ENCODE measurements around the gene ZNF574.

ZNF574 gene

GRCh38 chr19:42095814-42096230, 19.9 kb downstream of the ZNF574 start:
- H3K27me3 ChIP-seq (ENCODE audit: insufficient read depth, poor library complexity, severe bottlenecking): no peaks in the 10 kb centered on the region
- H3K4me3 ChIP-seq (replicated peaks; ENCODE audit: insufficient read depth, low read length): no peak overlapping the region
- TF ChIP-seq CTCF (IDR thresholded peaks at IDR 0.05; ENCODE audit: insufficient read depth, low read length) (no peak), POLR2AphosphoS5 (IDR thresholded peaks at IDR 0.05; ENCODE audit: low read depth) (no peak), GABPA (IDR thresholded peaks at IDR 0.05; ENCODE audit: low read depth) (no peak), SPI1 (IDR thresholded peaks at IDR 0.05; ENCODE audit: borderline replicate concordance, low read depth) (no peak), REST (IDR thresholded peaks at IDR 0.05; ENCODE audit: insufficient replicate concordance, low read depth) (no peak)
- no peak overlapping the region for H3K27ac ChIP-seq (replicated peaks)
- no peak for DNase-seq (ENCODE audit: low read depth in 1 of 2, low spot score in 1 of 2)

- no peak overlapping the region for H3K27ac ChIP-seq (replicated peaks)
- DNase-seq (ENCODE audit: low read depth in 1 of 2, low spot score in 1 of 2): no peak
- no peak for TF ChIP-seq SPI1 (IDR thresholded peaks at IDR 0.05; ENCODE audit: borderline replicate concordance, low read depth)
- no peak for TF ChIP-seq CTCF (IDR thresholded peaks at IDR 0.05; ENCODE audit: insufficient read depth, low read length)
- no peak for TF ChIP-seq GABPA (IDR thresholded peaks at IDR 0.05; ENCODE audit: low read depth)
- TF ChIP-seq POLR2AphosphoS5 (IDR thresholded peaks at IDR 0.05; ENCODE audit: low read depth): no peak
- no peak for TF ChIP-seq REST (IDR thresholded peaks at IDR 0.05; ENCODE audit: insufficient replicate concordance, low read depth)
- H3K4me3 ChIP-seq (replicated peaks; ENCODE audit: insufficient read depth, low read length): no peak overlapping the region
- no peaks in the 10 kb centered on the region for H3K27me3 ChIP-seq (ENCODE audit: insufficient read depth, poor library complexity, severe bottlenecking)
Observed at GRCh38 chr19:42096255-42096837, 20.4 kb downstream of the ZNF574 start.

- TF ChIP-seq SPI1 (IDR thresholded peaks at IDR 0.05; ENCODE audit: borderline replicate concordance, low read depth) (no peak), CTCF (IDR thresholded peaks at IDR 0.05; ENCODE audit: insufficient read depth, low read length) (no peak), GABPA (IDR thresholded peaks at IDR 0.05; ENCODE audit: low read depth) (no peak)
- H3K4me3 ChIP-seq (replicated peaks; ENCODE audit: insufficient read depth, low read length): no peak overlapping the region
- no peak overlapping the region for H3K27ac ChIP-seq (replicated peaks)
Observed at GRCh38 chr19:42097461-42097860, 21.5 kb downstream of the ZNF574 start.

GRCh38 chr19:42098781-42099180, 22.8 kb downstream of the ZNF574 start:
- no peaks in the 10 kb centered on the region for H3K27me3 ChIP-seq (ENCODE audit: insufficient read depth, poor library complexity, severe bottlenecking)
- no peak for TF ChIP-seq REST (IDR thresholded peaks at IDR 0.05; ENCODE audit: insufficient replicate concordance, low read depth)
- no peak for TF ChIP-seq SPI1 (IDR thresholded peaks at IDR 0.05; ENCODE audit: borderline replicate concordance, low read depth)
- TF ChIP-seq POLR2AphosphoS5 (IDR thresholded peaks at IDR 0.05; ENCODE audit: low read depth): no peak
- TF ChIP-seq GABPA (IDR thresholded peaks at IDR 0.05; ENCODE audit: low read depth): no peak
- TF ChIP-seq CTCF (IDR thresholded peaks at IDR 0.05; ENCODE audit: insufficient read depth, low read length): no peak
- no peak overlapping the region for H3K4me3 ChIP-seq (replicated peaks; ENCODE audit: insufficient read depth, low read length)
- H3K27ac ChIP-seq (replicated peaks): no peak overlapping the region
- DNase-seq (ENCODE audit: low read depth in 1 of 2, low spot score in 1 of 2): no peak

More at GRCh38 chr19:42097461-42097860, 21.5 kb downstream of the ZNF574 start:
- no peak for DNase-seq (ENCODE audit: low read depth in 1 of 2, low spot score in 1 of 2)
- H3K27me3 ChIP-seq (ENCODE audit: insufficient read depth, poor library complexity, severe bottlenecking): no peaks in the 10 kb centered on the region

Data from HL-60 (cell line).